Stimulated activated effector memory CD8-positive, alpha-beta T cell treated with anti-CD3 and anti-CD28 coated beads, Interleukin-12 subunit alpha, Interleukin-12 subunit beta, amount 100 ng/mL, for 72 hours (primary cell): ENCODE results near the gene NFAM1.

Source experiments
- ATAC-seq: fragments of 150-1000 bp; cut with Tn5 transposase; 2 replicates; pipeline ENCODE4 v1.10.0; 2021
- DNase-seq, 2 donors: peaks; one replicate each; pipeline ENCODE4 v3.0.0; 2021 to 2022; ENCODE audit warnings: low spot score in 2 of 2
- H3K27ac Mint-ChIP-seq: one replicate; pipeline ENCODE4 v1.8.0; 2022; ENCODE audit warnings: mild to moderate bottlenecking, mixed read lengths
- H3K36me3 Mint-ChIP-seq: one replicate; pipeline ENCODE4 v1.8.0; 2022; ENCODE audit warnings: mild to moderate bottlenecking, mixed read lengths
- H3K4me1 Mint-ChIP-seq: one replicate; pipeline ENCODE4 v1.8.0; 2022; ENCODE audit warnings: mixed read lengths
- H3K4me3 Mint-ChIP-seq: one replicate; pipeline ENCODE4 v1.8.0; 2022; ENCODE audit warnings: mild to moderate bottlenecking, mixed read lengths
- H3K9me3 Mint-ChIP-seq: one replicate; pipeline ENCODE4 v1.8.0; 2022; ENCODE audit warnings: mixed read lengths

Gene NFAM1

GRCh38 chr22:42430528-42431125 lies 1.6 kb downstream of the NFAM1 start:
- Mint-ChIP-seq H3K9me3 (no peaks in the 10 kb centered on the region), H3K36me3 (no peaks in the 10 kb centered on the region), H3K4me3 (no peak overlapping the region), H3K27ac (no peak overlapping the region), H3K4me1 (no peaks in the 10 kb centered on the region)
- no peak for ATAC-seq
- no peak for DNase-seq

GRCh38 chr22:42428760-42429159 lies 3.4 kb downstream of the NFAM1 start:
- H3K27ac Mint-ChIP-seq: no peak overlapping the region
- H3K4me3 Mint-ChIP-seq: no peak overlapping the region
- H3K4me1 Mint-ChIP-seq: no peaks in the 10 kb centered on the region
- DNase-seq: no peak
- ATAC-seq: no peak
- no peaks in the 10 kb centered on the region for H3K36me3 Mint-ChIP-seq
- no peaks in the 10 kb centered on the region for H3K9me3 Mint-ChIP-seq

GRCh38 chr22:42428025-42428424 lies 4.2 kb downstream of the NFAM1 start:
- H3K36me3 Mint-ChIP-seq: no peaks in the 10 kb centered on the region
- H3K9me3 Mint-ChIP-seq: no peaks in the 10 kb centered on the region
- DNase-seq (no peak), ATAC-seq (no peak)
- H3K4me3 Mint-ChIP-seq: no peak overlapping the region
- no peaks in the 10 kb centered on the region for H3K4me1 Mint-ChIP-seq
- no peak overlapping the region for H3K27ac Mint-ChIP-seq

DNA sequence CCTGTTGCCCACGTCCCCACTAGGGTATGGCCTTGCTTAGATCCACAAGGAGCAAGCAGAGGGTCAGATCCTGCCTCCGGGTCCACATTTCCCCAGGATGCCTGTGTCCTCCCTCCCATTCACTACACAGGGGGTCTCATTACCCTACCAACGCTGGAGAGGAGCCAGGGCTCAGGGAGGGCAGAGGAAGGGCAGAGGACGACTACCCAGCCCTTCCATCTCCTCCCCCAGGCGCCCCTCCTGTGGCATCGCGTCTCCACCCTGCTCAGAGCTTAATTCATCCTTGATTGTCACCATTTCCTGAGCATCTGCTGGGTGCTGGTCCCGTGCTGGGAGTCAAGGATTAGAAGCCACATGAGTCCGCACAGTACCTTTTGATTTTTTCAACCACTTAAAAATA lies 5.0 kb downstream of the NFAM1 start:
- Mint-ChIP-seq H3K4me3 (no peak overlapping the region), H3K4me1 (no peaks in the 10 kb centered on the region), H3K36me3 (no peaks in the 10 kb centered on the region), H3K27ac (no peak overlapping the region), H3K9me3 (no peaks in the 10 kb centered on the region)
- ATAC-seq (no peak), DNase-seq (no peak)

GRCh38 chr22:42425989-42426355 lies 6.2 kb downstream of the NFAM1 start:
- DNase-seq (no peak), ATAC-seq (no peak)
- no peaks in the 10 kb centered on the region for H3K36me3 Mint-ChIP-seq
- H3K27ac Mint-ChIP-seq: no peak overlapping the region
- H3K4me3 Mint-ChIP-seq: no peak overlapping the region
- no peaks in the 10 kb centered on the region for H3K9me3 Mint-ChIP-seq
- no peaks in the 10 kb centered on the region for H3K4me1 Mint-ChIP-seq

- DNase-seq (no peak), ATAC-seq (no peak)
- Mint-ChIP-seq H3K4me3 (no peak overlapping the region), H3K9me3 (no peaks in the 10 kb centered on the region), H3K36me3 (no peaks in the 10 kb centered on the region), H3K4me1 (no peaks in the 10 kb centered on the region), H3K27ac (no peak overlapping the region)
These were observed 6.7 kb downstream of the NFAM1 start for GRCh38 chr22:42425337-42425988.

GRCh38 chr22:42419243-42419881 lies 12.8 kb downstream of the NFAM1 start:
- ATAC-seq (no peak), DNase-seq (no peak)
- Mint-ChIP-seq H3K4me3 (no peak overlapping the region), H3K36me3 (no peaks in the 10 kb centered on the region), H3K9me3 (no peaks in the 10 kb centered on the region), H3K27ac (no peak overlapping the region), H3K4me1 (no peaks in the 10 kb centered on the region)

DNA sequence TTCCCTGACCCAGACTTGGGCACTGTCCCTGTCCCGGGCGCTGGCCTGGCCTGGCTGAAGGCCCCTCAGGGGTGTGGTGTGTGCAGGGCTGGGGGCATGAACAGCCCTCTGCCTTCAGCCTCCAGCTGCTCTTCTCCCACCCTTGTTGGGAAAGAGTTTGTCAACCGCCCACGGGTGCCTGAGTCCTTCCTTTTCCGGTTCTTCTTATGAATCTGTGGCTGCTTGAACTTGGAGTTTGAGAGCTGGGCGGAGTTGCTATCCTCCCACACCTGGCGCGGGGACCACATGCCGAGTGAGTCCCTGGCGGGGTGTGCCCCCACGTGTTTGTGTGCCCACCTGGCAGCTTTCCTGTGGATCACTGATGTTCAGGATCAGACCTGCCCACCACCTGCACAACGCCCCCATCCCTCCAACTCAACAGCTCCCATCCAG lies 13.4 kb downstream of the NFAM1 start:
- Mint-ChIP-seq H3K27ac (no peak overlapping the region), H3K9me3 (no peaks in the 10 kb centered on the region), H3K36me3 (no peaks in the 10 kb centered on the region), H3K4me3 (no peak overlapping the region), H3K4me1 (no peaks in the 10 kb centered on the region)
- ATAC-seq: no peak
- no peak for DNase-seq

DNA sequence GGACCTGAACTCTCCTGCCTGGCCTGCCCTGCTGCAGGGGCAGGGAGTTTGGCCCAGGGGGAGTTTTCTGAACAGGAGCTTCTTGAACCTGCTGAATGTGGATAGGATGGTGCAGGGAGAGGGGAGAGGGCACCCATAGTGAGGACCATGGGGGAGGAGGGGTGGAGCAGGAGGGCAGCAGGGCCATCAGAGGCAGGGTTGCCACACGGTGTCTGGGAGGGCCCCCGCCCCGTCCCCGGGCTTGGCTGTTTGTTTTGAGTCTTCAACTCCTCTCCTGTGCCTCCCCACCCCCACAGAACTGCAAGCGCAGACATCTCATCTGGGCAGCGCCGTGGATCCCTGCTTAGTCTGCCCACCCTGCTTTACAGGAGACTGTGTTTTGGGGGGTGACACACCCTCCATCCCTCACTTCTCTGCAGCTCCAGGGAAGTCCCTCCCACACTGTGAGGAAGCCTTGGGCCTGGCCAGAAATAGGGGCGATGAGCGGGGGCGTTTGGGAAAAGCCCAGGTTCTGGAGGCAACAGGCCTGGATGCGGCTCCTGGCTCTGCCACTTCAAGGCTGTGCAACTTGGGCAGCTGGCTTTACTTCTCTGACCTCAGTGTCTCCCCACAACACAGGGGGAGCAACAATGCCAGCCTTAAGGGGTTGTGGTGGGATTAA lies 14.4 kb downstream of the NFAM1 start:
- Mint-ChIP-seq H3K4me3 (no peak overlapping the region), H3K36me3 (no peaks in the 10 kb centered on the region)
- peak; percentile 8 for ATAC-seq

GRCh38 chr22:42416671-42417230 lies 15.5 kb downstream of the NFAM1 start:
- H3K4me3 Mint-ChIP-seq: no peak overlapping the region
- no peaks in the 10 kb centered on the region for H3K4me1 Mint-ChIP-seq
- H3K27ac Mint-ChIP-seq: no peak overlapping the region
- no peaks in the 10 kb centered on the region for H3K9me3 Mint-ChIP-seq
- H3K36me3 Mint-ChIP-seq: no peaks in the 10 kb centered on the region
- ATAC-seq: no peak
- DNase-seq: no peak

More for the DNA sequence above, 14.4 kb downstream of the NFAM1 start:
- Mint-ChIP-seq H3K4me1 (no peaks in the 10 kb centered on the region), H3K27ac (peak overlapping the region; percentile 43), H3K9me3 (no peaks in the 10 kb centered on the region)
- DNase-seq: no peak

DNA sequence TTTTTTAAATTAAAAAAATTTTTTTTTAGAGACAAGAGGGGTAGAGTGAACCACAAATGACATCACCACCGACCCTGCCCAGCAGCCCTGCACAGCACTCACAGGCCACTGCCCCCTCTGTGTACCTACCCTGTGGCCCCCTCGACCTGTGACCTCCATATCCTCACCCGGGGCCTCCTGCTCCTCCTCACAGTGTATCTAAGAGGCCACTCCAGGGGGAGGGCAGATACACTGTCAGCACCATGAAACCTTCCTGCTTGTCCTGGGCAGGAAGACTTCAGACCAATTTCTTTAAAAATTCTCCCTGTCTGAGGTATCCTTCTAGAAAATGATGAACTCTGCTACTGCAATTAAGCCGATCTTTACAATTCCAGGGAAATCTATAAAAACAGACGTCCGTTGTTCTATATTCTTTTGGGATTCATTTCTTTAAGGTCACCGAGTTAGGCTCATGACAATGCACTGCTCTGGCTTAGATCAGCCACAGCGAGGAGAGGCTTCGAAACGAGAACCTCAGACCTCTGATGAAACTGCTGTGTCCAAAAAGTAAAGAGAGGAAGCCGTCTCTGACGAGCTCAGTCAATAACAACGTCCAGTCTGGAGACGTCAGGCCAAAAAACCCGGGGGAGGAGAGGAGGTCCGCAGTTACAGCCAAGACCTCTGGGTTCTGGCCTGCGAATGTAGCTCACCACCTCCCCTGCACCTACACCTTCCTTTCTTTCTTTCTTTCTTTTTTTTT lies 17.5 kb downstream of the NFAM1 start:
- ATAC-seq (no peak), DNase-seq (no peak)
- no peaks in the 10 kb centered on the region for H3K9me3 Mint-ChIP-seq
- H3K36me3 Mint-ChIP-seq: no peaks in the 10 kb centered on the region
- H3K27ac Mint-ChIP-seq: peak overlapping the region; percentile 32
- H3K4me1 Mint-ChIP-seq: no peaks in the 10 kb centered on the region
- H3K4me3 Mint-ChIP-seq: no peak overlapping the region

DNA sequence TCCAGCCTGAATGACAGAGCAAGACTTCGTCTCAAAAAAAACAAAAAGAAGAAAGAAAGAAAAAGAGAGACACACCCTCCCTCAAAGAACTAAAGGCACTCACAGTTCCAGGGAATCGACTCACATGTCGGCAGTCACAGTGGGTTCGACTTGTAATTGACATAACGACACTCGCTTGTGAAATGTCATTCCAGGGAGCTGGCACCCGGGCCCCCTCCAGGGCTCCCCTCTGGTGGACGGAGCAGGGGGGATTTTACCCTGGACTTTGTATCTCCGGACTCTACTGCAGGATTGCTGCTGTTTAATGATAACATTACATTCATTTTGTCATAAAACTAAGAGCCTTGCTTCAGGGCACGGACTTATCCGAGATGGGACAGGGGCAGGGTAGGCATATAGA lies 18.2 kb downstream of the NFAM1 start:
- H3K9me3 Mint-ChIP-seq: no peaks in the 10 kb centered on the region
- H3K4me3 Mint-ChIP-seq: no peak overlapping the region
- no peak overlapping the region for H3K27ac Mint-ChIP-seq
- ATAC-seq (no peak), DNase-seq (no peak)
- no peaks in the 10 kb centered on the region for H3K4me1 Mint-ChIP-seq
- no peaks in the 10 kb centered on the region for H3K36me3 Mint-ChIP-seq

DNA sequence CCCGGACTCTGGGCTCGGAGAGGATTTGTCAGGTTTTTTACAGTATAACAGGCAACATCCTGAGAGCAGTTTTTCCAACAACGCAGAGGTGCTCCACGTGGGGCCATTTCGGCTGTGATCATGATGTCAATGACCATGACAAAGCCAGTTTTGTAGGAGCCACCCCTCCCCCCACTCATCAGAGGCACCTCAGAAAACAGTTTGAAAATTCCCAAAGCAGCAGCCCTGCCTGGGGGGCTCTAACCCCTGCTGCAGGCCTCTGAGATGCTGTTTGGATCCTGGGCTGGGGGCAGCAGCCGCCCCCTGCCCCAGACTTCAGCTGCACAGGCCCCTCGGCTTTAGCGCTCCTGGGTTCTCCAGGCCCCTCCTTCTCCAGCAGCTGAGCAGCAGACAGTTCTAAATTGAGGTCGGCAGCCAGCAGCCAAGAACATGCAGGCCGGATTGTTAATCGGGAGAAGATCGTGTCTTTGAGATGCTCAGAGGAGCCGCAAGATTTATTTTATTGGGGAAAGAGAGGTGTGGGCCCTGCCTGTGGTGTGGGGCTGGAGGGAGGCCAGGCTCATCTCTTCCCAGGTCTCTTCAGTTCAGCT lies 19.4 kb downstream of the NFAM1 start:
- Mint-ChIP-seq H3K4me3 (no peak overlapping the region), H3K27ac (peak overlapping the region; percentile 20), H3K36me3 (no peaks in the 10 kb centered on the region), H3K4me1 (no peaks in the 10 kb centered on the region), H3K9me3 (no peaks in the 10 kb centered on the region)
- DNase-seq: no peak
- no peak for ATAC-seq

DNA sequence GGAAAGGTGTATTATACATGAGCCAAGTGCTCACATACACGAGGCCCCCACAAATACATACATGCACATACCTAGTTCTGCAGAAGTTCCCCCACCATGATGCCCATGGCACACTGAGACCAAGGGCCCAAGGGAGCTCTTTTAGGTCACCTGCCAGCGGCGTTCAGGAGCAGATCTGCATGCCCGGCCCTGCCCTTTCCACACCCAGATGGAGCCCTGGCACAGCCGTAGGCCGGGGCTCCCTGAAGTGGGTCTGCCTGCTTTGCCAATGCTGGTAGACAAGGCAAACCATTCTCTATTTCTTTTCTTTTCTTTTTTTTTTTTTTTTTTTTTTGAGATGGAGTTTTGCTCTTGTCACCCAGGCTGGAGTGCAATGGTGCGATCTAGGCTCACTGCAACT lies 21.5 kb downstream of the NFAM1 start:
- Mint-ChIP-seq H3K27ac (no peak overlapping the region), H3K36me3 (no peaks in the 10 kb centered on the region), H3K4me3 (no peak overlapping the region)

More for the DNA sequence above, 21.5 kb downstream of the NFAM1 start:
- Mint-ChIP-seq H3K4me1 (no peaks in the 10 kb centered on the region), H3K9me3 (no peaks in the 10 kb centered on the region)
- DNase-seq: no peak
- ATAC-seq: no peak
